Nephron (organoid): Measurements from ENCODE around the gene ZNF587.

Experiments
- H3K27ac Mint-ChIP-seq, 3 experiments: 2 replicates each; pipeline ENCODE4 v1.8.0; 2020; ENCODE audit warnings: mixed read lengths in 3 of 3, mild to moderate bottlenecking in 2 of 3, moderate library complexity in 1 of 3
- H3K27me3 Mint-ChIP-seq: 2 replicates; pipeline ENCODE4 v1.8.0; 2021; ENCODE audit warnings: low read depth, mild to moderate bottlenecking, moderate library complexity, mixed read lengths
- H3K36me3 Mint-ChIP-seq: 2 replicates; pipeline ENCODE4 v1.8.0; 2020; ENCODE audit warnings: low read depth, mixed read lengths
- H3K4me1 Mint-ChIP-seq: 2 replicates; pipeline ENCODE4 v1.8.0; 2020; ENCODE audit warnings: mixed read lengths
- H3K4me3 Mint-ChIP-seq, 3 experiments: 2 replicates each; pipeline ENCODE4 v1.8.0; 2020; ENCODE audit warnings: mild to moderate bottlenecking in 3 of 3, mixed read lengths in 3 of 3, moderate library complexity in 2 of 3
- H3K9me3 Mint-ChIP-seq: 2 replicates; pipeline ENCODE4 v1.8.0; 2020; ENCODE audit warnings: mixed read lengths
- TF ChIP-seq, protein P1 (sequence below), 3 experiments: fragments of 200-600 bp; sonication (generic); IDR thresholded peaks; one replicate each; pipeline ENCODE4 v1.5.0; 2021; ENCODE audit warnings: antibody characterized with exemption in 3 of 3; ENCODE audit not compliant: unreplicated experiment in 3 of 3

ZNF587 gene

DNA sequence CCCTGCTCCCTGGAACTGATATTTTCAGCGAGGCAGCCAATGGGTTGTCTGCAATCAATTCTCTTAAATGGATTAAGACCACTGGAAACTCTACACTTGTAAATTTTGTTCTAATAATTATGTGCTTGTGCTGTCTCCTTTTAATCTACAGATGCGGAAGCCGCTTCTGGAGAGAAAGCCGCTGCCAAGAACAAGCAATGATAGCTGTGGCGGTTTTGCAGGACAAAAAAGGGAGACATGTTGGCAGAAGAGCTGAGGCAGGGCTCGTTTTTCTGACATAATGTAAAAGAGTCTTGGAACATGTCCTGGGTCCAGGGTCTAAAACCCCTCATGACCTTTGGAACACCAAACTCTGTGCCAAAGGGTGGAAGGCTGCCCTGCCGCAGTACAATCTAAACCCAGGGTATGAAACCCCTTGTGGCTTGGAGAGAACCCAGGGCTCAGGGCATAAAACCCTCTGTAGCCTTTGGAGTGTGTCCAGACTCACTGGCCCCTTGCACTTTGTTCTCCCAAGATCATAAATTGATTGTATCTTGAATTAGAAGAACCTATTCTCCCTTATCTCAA, 54.0 kb downstream of the ZNF587 start:
- H3K36me3 Mint-ChIP-seq, result peaks cover 61% of the 10 kb centered on the region
- H3K4me1 Mint-ChIP-seq, result no peaks in the 10 kb centered on the region
- no peak overlapping the region for H3K4me3 Mint-ChIP-seq
- no peaks in the 10 kb centered on the region for H3K27me3 Mint-ChIP-seq
- H3K27ac Mint-ChIP-seq, result no peak overlapping the region
- TF ChIP-seq, protein P1, sequence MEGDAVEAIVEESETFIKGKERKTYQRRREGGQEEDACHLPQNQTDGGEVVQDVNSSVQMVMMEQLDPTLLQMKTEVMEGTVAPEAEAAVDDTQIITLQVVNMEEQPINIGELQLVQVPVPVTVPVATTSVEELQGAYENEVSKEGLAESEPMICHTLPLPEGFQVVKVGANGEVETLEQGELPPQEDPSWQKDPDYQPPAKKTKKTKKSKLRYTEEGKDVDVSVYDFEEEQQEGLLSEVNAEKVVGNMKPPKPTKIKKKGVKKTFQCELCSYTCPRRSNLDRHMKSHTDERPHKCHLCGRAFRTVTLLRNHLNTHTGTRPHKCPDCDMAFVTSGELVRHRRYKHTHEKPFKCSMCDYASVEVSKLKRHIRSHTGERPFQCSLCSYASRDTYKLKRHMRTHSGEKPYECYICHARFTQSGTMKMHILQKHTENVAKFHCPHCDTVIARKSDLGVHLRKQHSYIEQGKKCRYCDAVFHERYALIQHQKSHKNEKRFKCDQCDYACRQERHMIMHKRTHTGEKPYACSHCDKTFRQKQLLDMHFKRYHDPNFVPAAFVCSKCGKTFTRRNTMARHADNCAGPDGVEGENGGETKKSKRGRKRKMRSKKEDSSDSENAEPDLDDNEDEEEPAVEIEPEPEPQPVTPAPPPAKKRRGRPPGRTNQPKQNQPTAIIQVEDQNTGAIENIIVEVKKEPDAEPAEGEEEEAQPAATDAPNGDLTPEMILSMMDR (IDR thresholded peaks at IDR 0.05; ENCODE audit: unreplicated experiment in 3 of 3), result no peak
- peaks cover 14% of the 10 kb centered on the region for H3K9me3 Mint-ChIP-seq

DNA sequence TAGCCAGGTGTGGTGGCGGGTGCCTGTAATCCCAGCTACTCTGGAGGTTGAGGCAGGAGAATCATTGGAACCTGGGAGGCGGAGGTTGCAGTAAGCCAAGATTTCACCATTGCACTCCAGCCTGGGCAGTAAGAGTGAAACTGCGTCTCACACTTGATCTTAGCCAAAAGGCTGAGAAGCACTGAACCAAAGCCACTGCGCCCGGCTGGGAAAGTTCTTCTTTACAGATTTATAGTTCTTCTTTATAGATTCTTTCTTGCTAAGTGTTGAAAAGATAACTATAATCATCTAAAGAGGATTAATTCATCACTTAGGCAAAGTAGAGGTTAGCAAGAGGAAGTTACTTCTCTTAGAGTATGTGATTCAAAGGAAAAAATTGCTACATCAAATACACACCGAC, 55.6 kb downstream of the ZNF587 start:
- no peak overlapping the region for H3K27ac Mint-ChIP-seq

DNA sequence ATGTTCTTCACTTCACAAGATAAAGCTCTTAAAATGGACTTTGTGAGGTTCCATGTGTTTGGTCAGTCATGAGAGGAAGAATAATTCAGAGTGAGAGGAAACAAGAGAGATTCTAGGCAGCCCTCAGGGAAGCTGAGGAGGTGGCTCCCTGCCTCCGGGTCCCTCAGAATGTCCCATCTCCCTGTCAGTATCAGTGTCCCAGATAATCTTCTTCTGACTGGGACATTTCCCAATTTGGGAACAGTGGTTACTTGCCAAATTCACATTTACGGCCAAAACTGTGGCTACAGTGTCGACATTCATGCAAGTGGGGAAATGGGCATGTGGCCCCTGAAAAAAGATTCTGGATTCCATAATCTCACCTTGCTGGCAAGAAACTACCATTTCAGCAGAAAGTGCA, 57.7 kb downstream of the ZNF587 start:
- no peaks in the 10 kb centered on the region for H3K27me3 Mint-ChIP-seq
- no peak overlapping the region for H3K4me3 Mint-ChIP-seq
- TF ChIP-seq, protein P1 (IDR thresholded peaks at IDR 0.05; ENCODE audit: unreplicated experiment in 3 of 3), result no peak
- H3K36me3 Mint-ChIP-seq, result peaks cover 84% of the 10 kb centered on the region
- H3K27ac Mint-ChIP-seq, result no peak overlapping the region
- H3K9me3 Mint-ChIP-seq, result peaks cover 36% of the 10 kb centered on the region
- no peaks in the 10 kb centered on the region for H3K4me1 Mint-ChIP-seq

More for the DNA sequence above, 55.6 kb downstream of the ZNF587 start:
- peaks cover 19% of the 10 kb centered on the region for H3K9me3 Mint-ChIP-seq
- H3K36me3 Mint-ChIP-seq, result peaks cover 72% of the 10 kb centered on the region
- no peak overlapping the region for H3K4me3 Mint-ChIP-seq
- H3K27me3 Mint-ChIP-seq, result no peaks in the 10 kb centered on the region
- TF ChIP-seq, protein P1 (IDR thresholded peaks at IDR 0.05; ENCODE audit: unreplicated experiment in 3 of 3), result no peak
- H3K4me1 Mint-ChIP-seq, result no peaks in the 10 kb centered on the region

DNA sequence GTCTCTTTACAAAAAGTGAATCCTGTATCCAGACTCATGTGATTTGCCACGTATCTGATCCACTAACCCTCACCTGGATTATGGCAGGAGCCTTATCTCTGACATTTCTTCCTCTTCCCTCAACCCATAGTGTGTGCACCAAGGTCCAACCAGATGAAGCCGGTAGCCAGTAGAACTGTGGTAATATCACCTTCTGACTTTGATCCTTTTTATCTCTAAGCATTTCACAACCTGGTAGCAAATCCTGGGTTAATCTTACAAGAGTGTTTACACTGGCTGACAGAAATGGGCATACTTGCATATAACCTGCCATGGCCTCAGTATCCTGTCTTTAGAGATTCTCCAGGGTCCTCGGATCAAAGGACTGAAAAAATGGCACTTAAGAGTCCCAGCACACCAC, 64.9 kb downstream of the ZNF587 start:
- H3K27me3 Mint-ChIP-seq, result peaks cover under 1% of the 10 kb centered on the region
- H3K4me3 Mint-ChIP-seq, result peak overlapping the region; percentile 96 to 97 (median 96)
- H3K27ac Mint-ChIP-seq, result no peak overlapping the region
- peaks cover 50% of the 10 kb centered on the region for H3K9me3 Mint-ChIP-seq
- H3K4me1 Mint-ChIP-seq, result peaks cover 15% of the 10 kb centered on the region
- TF ChIP-seq, protein P1 (IDR thresholded peaks at IDR 0.05; ENCODE audit: unreplicated experiment in 3 of 3), result no peak
- peaks cover 90% of the 10 kb centered on the region for H3K36me3 Mint-ChIP-seq
